A549 (cell line): ENCODE results near the gene MTX3. TPM values are rescaled to one million over a fixed set of nuclear protein-coding genes. Genes with fewer than 3 reads are reported as not detected.

ENCODE experiments used
- ATAC-seq, 2 experiments: fragments of 200-7000 bp in 1 of 2; fragments of >200 bp in 1 of 2; cut with Nextera tagmentation in 1 of 2; cut with Tn5 transposase in 1 of 2; 3 replicates each; pipeline versions ENCODE4 v1.8.0 to v1.9.1; 2018 to 2020; ENCODE audit warnings: mild to moderate bottlenecking in 1 of 2, moderate library complexity in 1 of 2
- CTCF ChIA-PET: fragments of 300-600 bp; sonication (Branson Sonifier 250); formaldehyde crosslinking; extraction: SDS; loops from one replicate; lab custom pipeline; 2021; ENCODE audit warnings: antibody characterized with exemption, inconsistent platforms; lab: Yijun Ruan, JAX
- POLR2A ChIA-PET: fragments of 350-600 bp; formaldehyde crosslinking; extraction: SDS; loops from one replicate; lab custom pipeline; 2021; ENCODE audit warnings: antibody characterized with exemption, inconsistent platforms; lab: Yijun Ruan, JAX
- DNase-seq, 2 experiments: peaks; one replicate each; pipeline versions ENCODE4 v3.0.0 to v3.0.0-alpha.2; 2011 to 2016; ENCODE audit warnings: low read depth in 1 of 2, low spot score in 1 of 2
- FAIRE-seq: peaks from 2 replicates; lab custom pipeline; 2011; peaks lifted over from hg19 to GRCh38; lab: Jason Lieb, UNC
- H3K27ac ChIP-seq, 2 experiments: fragments of >200 bp; sonication (Bioruptor Twin); formaldehyde crosslinking; 3 replicates each; pipeline ENCODE4 v1.5.1; 2016 to 2017
- H3K4me1 ChIP-seq: fragments of >200 bp; sonication (Bioruptor Twin); formaldehyde crosslinking; 3 replicates; pipeline ENCODE4 v1.6.1; 2016
- H3K4me2 ChIP-seq: fragments of >200 bp; sonication (Bioruptor Twin); formaldehyde crosslinking; 3 replicates; pipeline ENCODE4 v1.6.1; 2016
- H3K4me3 ChIP-seq: fragments of >200 bp; sonication (Bioruptor Twin); formaldehyde crosslinking; 3 replicates; pipeline ENCODE4 v1.5.1; 2016
- H3K9me3 ChIP-seq: fragments of >200 bp; sonication (Bioruptor Twin); formaldehyde crosslinking; 3 replicates; pipeline ENCODE4 v1.6.1; 2016
- EHMT2 ChIP-seq: fragments of 200-600 bp; sonication (generic); IDR thresholded peaks from 2 replicates; pipeline ENCODE4 v1.6.1; 2016; ENCODE audit warnings: antibody characterized with exemption, low read depth, mild to moderate bottlenecking, moderate library complexity
- EP300 ChIP-seq, 2 experiments: fragments of >200 bp; sonication (Bioruptor Twin); formaldehyde crosslinking; IDR thresholded peaks; 2 replicates in 1 of 2; 3 replicates in 1 of 2; pipeline ENCODE4 v1.6.1; 2016 to 2017
- ESRRA ChIP-seq: fragments of 150-350 bp; IDR thresholded peaks from 2 replicates; pipeline ENCODE4 v1.6.1; 2014; ENCODE audit warnings: mild to moderate bottlenecking, low read length, borderline replicate concordance
- GATA3 ChIP-seq: IDR thresholded peaks from 2 replicates; pipeline ENCODE4 v1.6.1; 2012; ENCODE audit warnings: borderline replicate concordance
- HEYL ChIP-seq: fragments of 250-450 bp; sonication (Bioruptor Pico); IDR thresholded peaks from 2 replicates; pipeline ENCODE4 v1.8.0; 2021; ENCODE audit warnings: mild to moderate bottlenecking, moderate library complexity
- HOXA7 ChIP-seq: fragments of 250-450 bp; sonication (Bioruptor Pico); IDR thresholded peaks from 2 replicates; pipeline ENCODE4 v1.5.0; 2020; ENCODE audit warnings: mild to moderate bottlenecking, moderate library complexity
- KDM1A ChIP-seq: fragments of 200-600 bp; sonication (generic); IDR thresholded peaks from 2 replicates; pipeline ENCODE4 v1.6.1; 2016; ENCODE audit warnings: low read depth, mild to moderate bottlenecking
- MAZ ChIP-seq: fragments of 150-350 bp; IDR thresholded peaks from 2 replicates; pipeline ENCODE4 v1.6.1; 2014; ENCODE audit warnings: antibody characterized with exemption, low read depth, low read length, borderline replicate concordance
- NFE2L2 ChIP-seq: fragments of 150-350 bp; conservative IDR thresholded peaks from 2 replicates; pipeline ENCODE4 v1.6.1; 2014; ENCODE audit warnings: low read length
- NR3C1 ChIP-seq: fragments of >200 bp; sonication (Bioruptor Twin); formaldehyde crosslinking; IDR thresholded peaks from 3 replicates; pipeline ENCODE4 v1.6.1; 2017
- PHF8 ChIP-seq: fragments of 200-600 bp; sonication (generic); IDR thresholded peaks from 2 replicates; pipeline ENCODE4 v1.6.1; 2016; ENCODE audit warnings: low read depth, mild to moderate bottlenecking, antibody characterized with exemption, moderate library complexity, borderline replicate concordance
- RAD21 ChIP-seq, 2 experiments: fragments of >200 bp in 1 of 2; sonication (Bioruptor Twin) in 1 of 2; formaldehyde crosslinking in 1 of 2; IDR thresholded peaks in 1 of 2; conservative IDR thresholded peaks in 1 of 2; 2 replicates in 1 of 2; 3 replicates in 1 of 2; pipeline ENCODE4 v1.6.1; 2012 to 2018; ENCODE audit warnings: inconsistent platforms in 1 of 2
- RARB ChIP-seq: fragments of 250-450 bp; sonication (Bioruptor Pico); IDR thresholded peaks from 2 replicates; pipeline ENCODE4 v1.8.0; 2021; ENCODE audit warnings: mild to moderate bottlenecking, moderate library complexity
- RCOR1 ChIP-seq: fragments of 150-350 bp; IDR thresholded peaks from 2 replicates; pipeline ENCODE4 v1.6.1; 2014; ENCODE audit warnings: antibody characterized with exemption, low read length, low read depth
- RFX5 ChIP-seq: fragments of 450-650 bp; IDR thresholded peaks from 2 replicates; pipeline ENCODE4 v1.7.1; 2014; ENCODE audit warnings: antibody characterized with exemption, mild to moderate bottlenecking, moderate library complexity
- SMC3 ChIP-seq: fragments of >200 bp; sonication (Bioruptor Twin); formaldehyde crosslinking; IDR thresholded peaks from 3 replicates; pipeline ENCODE4 v1.6.1; 2018; ENCODE audit warnings: inconsistent platforms
- ZFP36 ChIP-seq: fragments of 450-650 bp; IDR thresholded peaks from 2 replicates; pipeline ENCODE4 v1.6.1; 2014; ENCODE audit warnings: borderline replicate concordance; ENCODE audit not compliant: partially characterized antibody
- ZNF302 ChIP-seq: fragments of 250-450 bp; sonication (Bioruptor Pico); IDR thresholded peaks from 2 replicates; pipeline ENCODE4 v1.9.0; 2021; ENCODE audit warnings: inconsistent platforms, mild to moderate bottlenecking, moderate library complexity
- WGBS: methylation state at CpG from one replicate; pipeline ENCODE4 v1.1.6; 2017; ENCODE audit errors: missing lambda C conversion rate; 5-methylcytosine and 5-hydroxymethylcytosine counted together
- polyA plus RNA-seq, 4 experiments: library from polyadenylated mRNA; depleted of rRNA in 3 of 4; stranded (reverse); fragments of >200 nt; fragmentation: RNase III in 1 of 4; extraction: RNeasy Plus Mini Kit Qiagen cat#74134 plus additional on column Dnase treatment in 1 of 4; gene quantifications; 2 replicates in 3 of 4; 3 replicates in 1 of 4; pipeline ENCODE4 v1.2.3, GENCODE V29; 2011 to 2017
- TF ChIP-seq, protein P1 (sequence below): fragments of >200 bp; sonication (Bioruptor Twin); formaldehyde crosslinking; IDR thresholded peaks from 3 replicates; pipeline ENCODE4 v1.6.1; 2016
- TF ChIP-seq, protein P2 (sequence below): fragments of 200-600 bp; sonication (generic); IDR thresholded peaks from 2 replicates; pipeline ENCODE4 v1.6.1; 2016; ENCODE audit warnings: antibody characterized with exemption, mild to moderate bottlenecking, moderate library complexity
- TF ChIP-seq, protein P3 (sequence below): fragments of 250-450 bp; sonication (Bioruptor Pico); IDR thresholded peaks from 2 replicates; pipeline ENCODE4 v1.5.0; 2021; ENCODE audit warnings: mild to moderate bottlenecking, moderate library complexity, borderline replicate concordance
- TF ChIP-seq, protein P4 (sequence below): IDR thresholded peaks from 2 replicates; pipeline ENCODE4 v1.6.1; 2012
- TF ChIP-seq, protein P5 (sequence below): fragments of 450-650 bp; IDR thresholded peaks from 2 replicates; pipeline ENCODE4 v1.6.1; 2014; ENCODE audit warnings: antibody characterized with exemption

Gene MTX3
- polyA plus RNA-seq, 2 of the 4 experiments (the other 2 are of a cell fraction), result 7.4 to 19.1 TPM

DNA sequence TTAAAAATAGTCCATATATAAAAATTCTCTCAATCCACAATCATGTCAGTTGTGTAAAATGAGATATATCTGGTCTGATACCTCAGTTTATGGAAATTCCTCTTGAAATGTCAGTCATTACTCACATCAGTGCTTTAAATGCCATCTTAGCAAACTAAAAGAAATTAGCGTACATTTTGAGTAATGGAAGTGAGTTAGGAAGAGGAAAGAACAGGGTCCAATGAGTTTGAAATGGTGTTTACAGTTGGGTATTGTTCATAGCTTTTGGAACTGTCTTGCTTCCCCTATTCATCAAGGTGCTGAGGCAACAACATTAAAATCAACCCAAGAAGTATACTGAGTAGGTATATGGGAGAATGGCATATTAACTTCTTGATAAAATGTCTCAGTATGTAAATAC lies 8.7 kb upstream of the MTX3 start:
- Histone ChIP-seq H3K9me3 (no peaks in the 10 kb centered on the region), H3K4me3 (no peak overlapping the region), H3K4me1 (no peaks in the 10 kb centered on the region), H3K4me2 (no peak overlapping the region), H3K27ac (no peak overlapping the region)
- TF ChIP-seq EP300 (IDR thresholded peaks at IDR 0.05) (no peak), HEYL (no peak), RARB (no peak)
- TF ChIP-seq, protein P1, sequence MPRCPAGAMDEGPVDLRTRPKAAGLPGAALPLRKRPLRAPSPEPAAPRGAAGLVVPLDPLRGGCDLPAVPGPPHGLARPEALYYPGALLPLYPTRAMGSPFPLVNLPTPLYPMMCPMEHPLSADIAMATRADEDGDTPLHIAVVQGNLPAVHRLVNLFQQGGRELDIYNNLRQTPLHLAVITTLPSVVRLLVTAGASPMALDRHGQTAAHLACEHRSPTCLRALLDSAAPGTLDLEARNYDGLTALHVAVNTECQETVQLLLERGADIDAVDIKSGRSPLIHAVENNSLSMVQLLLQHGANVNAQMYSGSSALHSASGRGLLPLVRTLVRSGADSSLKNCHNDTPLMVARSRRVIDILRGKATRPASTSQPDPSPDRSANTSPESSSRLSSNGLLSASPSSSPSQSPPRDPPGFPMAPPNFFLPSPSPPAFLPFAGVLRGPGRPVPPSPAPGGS, result no peak
- FAIRE-seq, result peak; percentile 36
- DNase-seq, result no peak
- ChIA-PET POLR2A (no interaction called here), CTCF (interaction anchor here (1.6 kb wide), 1 partner anchor 14 kb away, joined by 3 read pairs; no protein-coding TSS in a partner anchor)
- ATAC-seq, result no peak
- WGBS, result 83% methylated on average over 1 of the region's 1 CpG

DNA sequence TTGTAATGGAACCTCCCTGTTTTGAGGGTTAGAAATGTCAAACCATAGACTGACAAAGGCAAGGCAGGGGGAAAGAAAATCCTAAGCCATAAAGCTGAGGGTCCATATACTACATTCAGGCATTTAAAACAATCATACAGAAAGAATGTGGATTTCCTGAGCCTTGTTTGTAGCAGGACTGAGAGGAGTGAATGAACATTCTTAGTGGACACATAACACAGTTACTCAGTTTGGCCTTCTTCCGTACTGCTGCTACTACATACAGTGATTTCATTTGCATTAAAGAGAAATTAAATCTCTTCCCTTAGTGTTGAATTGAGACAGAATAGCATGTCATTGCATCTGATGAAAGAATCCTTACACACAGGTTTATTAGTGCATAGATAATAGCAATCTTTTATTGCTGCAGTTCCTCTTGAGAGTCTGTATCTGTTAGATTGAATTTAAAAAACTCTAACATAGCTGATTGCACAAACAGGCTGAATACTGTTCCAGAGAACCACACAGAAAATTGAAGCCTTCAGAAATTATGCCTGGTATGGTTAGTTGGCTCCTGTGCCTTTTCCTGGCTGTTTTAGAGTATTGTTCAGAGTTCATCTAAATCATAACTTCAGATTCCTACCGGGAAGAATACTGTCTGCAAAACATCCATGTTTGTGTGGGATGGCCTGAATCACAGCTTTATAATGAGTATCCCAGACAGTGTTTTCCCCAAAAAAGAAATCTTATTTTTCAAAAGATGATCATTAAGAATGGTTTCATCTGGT lies 2.0 kb upstream of the MTX3 start:
- WGBS, result 53% methylated on average over 2 of the region's 2 CpGs
- no peak for FAIRE-seq
- Histone ChIP-seq H3K4me3 (no peak overlapping the region), H3K27ac (no peak overlapping the region), H3K4me2 (no peak overlapping the region), H3K4me1 (peaks cover 9% of the 10 kb centered on the region; the same call in 1 of the 3 replicates), H3K9me3 (peaks cover 10% of the 10 kb centered on the region)
- no peak for DNase-seq
- CTCF ChIA-PET, result no interaction called here
- POLR2A ChIA-PET, result no interaction called here
- TF ChIP-seq MAZ, result no peak
- no peak for TF ChIP-seq NFE2L2
- TF ChIP-seq, protein P2, sequence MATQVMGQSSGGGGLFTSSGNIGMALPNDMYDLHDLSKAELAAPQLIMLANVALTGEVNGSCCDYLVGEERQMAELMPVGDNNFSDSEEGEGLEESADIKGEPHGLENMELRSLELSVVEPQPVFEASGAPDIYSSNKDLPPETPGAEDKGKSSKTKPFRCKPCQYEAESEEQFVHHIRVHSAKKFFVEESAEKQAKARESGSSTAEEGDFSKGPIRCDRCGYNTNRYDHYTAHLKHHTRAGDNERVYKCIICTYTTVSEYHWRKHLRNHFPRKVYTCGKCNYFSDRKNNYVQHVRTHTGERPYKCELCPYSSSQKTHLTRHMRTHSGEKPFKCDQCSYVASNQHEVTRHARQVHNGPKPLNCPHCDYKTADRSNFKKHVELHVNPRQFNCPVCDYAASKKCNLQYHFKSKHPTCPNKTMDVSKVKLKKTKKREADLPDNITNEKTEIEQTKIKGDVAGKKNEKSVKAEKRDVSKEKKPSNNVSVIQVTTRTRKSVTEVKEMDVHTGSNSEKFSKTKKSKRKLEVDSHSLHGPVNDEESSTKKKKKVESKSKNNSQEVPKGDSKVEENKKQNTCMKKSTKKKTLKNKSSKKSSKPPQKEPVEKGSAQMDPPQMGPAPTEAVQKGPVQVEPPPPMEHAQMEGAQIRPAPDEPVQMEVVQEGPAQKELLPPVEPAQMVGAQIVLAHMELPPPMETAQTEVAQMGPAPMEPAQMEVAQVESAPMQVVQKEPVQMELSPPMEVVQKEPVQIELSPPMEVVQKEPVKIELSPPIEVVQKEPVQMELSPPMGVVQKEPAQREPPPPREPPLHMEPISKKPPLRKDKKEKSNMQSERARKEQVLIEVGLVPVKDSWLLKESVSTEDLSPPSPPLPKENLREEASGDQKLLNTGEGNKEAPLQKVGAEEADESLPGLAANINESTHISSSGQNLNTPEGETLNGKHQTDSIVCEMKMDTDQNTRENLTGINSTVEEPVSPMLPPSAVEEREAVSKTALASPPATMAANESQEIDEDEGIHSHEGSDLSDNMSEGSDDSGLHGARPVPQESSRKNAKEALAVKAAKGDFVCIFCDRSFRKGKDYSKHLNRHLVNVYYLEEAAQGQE, result no peak
- TF ChIP-seq EHMT2, result no peak
- no peak for TF ChIP-seq RCOR1
- TF ChIP-seq ESRRA, result no peak
- no peak for TF ChIP-seq SMC3
- TF ChIP-seq, protein P3, sequence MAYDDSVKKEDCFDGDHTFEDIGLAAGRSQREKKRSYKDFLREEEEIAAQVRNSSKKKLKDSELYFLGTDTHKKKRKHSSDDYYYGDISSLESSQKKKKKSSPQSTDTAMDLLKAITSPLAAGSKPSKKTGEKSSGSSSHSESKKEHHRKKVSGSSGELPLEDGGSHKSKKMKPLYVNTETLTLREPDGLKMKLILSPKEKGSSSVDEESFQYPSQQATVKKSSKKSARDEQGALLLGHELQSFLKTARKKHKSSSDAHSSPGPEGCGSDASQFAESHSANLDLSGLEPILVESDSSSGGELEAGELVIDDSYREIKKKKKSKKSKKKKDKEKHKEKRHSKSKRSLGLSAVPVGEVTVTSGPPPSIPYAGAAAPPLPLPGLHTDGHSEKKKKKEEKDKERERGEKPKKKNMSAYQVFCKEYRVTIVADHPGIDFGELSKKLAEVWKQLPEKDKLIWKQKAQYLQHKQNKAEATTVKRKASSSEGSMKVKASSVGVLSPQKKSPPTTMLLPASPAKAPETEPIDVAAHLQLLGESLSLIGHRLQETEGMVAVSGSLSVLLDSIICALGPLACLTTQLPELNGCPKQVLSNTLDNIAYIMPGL (CRISPR knock-in tag), result no peak
- TF ChIP-seq RARB, result no peak
- TF ChIP-seq RAD21 (conservative IDR thresholded peaks at IDR 0.05 in 1 of 2, IDR thresholded peaks at IDR 0.05 in 1 of 2), result no peak
- no peak for TF ChIP-seq ZNF302 (CRISPR knock-in tag)
- TF ChIP-seq RFX5, result no peak
- TF ChIP-seq, protein P4, sequence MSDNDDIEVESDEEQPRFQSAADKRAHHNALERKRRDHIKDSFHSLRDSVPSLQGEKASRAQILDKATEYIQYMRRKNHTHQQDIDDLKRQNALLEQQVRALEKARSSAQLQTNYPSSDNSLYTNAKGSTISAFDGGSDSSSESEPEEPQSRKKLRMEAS, result no peak
- TF ChIP-seq ZFP36, result no peak
- TF ChIP-seq PHF8, result no peak
- no peak for TF ChIP-seq HOXA7 (CRISPR knock-in tag)
- no peak for TF ChIP-seq KDM1A
- TF ChIP-seq GATA3, result no peak
- no peak for TF ChIP-seq NR3C1
- TF ChIP-seq, protein P5, sequence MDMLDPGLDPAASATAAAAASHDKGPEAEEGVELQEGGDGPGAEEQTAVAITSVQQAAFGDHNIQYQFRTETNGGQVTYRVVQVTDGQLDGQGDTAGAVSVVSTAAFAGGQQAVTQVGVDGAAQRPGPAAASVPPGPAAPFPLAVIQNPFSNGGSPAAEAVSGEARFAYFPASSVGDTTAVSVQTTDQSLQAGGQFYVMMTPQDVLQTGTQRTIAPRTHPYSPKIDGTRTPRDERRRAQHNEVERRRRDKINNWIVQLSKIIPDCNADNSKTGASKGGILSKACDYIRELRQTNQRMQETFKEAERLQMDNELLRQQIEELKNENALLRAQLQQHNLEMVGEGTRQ, result no peak
- no peak for ATAC-seq
